ENCODE measurements around the gene AFAP1L2.

DNA sequence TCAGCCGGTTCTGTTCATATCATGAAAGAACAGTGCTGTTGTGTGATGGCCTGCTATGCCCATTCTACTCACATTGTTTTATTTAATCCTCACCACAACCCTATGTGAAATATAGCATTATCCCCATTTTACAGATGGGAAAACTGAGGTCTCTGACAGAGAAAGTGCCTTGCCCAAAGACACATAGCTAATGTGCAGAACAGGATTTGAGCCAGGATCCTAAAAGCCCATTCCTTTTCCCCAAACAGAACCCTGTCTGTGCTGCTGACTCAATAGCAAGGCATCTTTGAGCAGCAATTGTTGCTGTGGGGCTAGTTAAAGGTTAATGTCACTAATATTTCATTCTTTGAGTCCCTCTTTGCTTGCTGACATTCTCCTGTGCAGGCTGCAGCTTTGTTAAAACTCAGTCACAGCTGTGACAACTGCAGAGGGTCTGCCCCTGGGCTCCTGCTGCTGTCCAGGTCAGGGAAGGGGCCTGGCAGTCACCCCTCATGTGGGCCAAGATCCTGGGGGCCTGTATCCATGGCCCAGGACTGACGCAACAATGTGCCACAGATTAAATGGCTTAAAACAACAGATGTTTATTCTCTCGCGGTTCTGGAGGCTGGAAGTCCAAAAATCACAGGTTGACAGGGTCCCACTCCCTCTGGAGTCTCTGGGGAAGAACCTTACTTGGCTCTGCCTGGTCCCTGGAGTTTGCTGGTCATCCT lies 40.4 kb downstream of the AFAP1L2 start:
- TF ChIP-seq CTCF (IDR thresholded peaks at IDR 0.05; ENCODE audit: insufficient read depth, low read length, poor library complexity, severe bottlenecking) (no peak), EZH2phosphoT487 (conservative IDR thresholded peaks at IDR 0.05; ENCODE audit: low read length) (no peak)

All from SU-DHL-6 (cell line).